LHCN-M2 (cell line): Measurements from ENCODE around the gene SMIM15. TPM values are rescaled to one million over a fixed set of nuclear protein-coding genes. Genes with fewer than 3 reads are reported as not detected.
"Not testable (repeated sequence)": the region's sequence is repeated elsewhere in the genome, so short reads cannot be mapped to it uniquely, and the experiment has no call there.

Source experiments
- DNase-seq: peaks from one replicate; pipeline ENCODE4 v3.0.0-alpha.2; 2012; ENCODE audit warnings: low read depth
- polyA plus RNA-seq: library from polyadenylated mRNA; unstranded; fragments of >200 nt; gene quantifications from one replicate; pipeline ENCODE4 v1.2.1, GENCODE V29; 2012; ENCODE audit warnings: missing spikeins
- total RNA-seq: library from RNA; depleted of rRNA; stranded (reverse); fragments of >200 nt; gene quantifications from 2 replicates; pipeline ENCODE4 v1.2.3, GENCODE V29; 2014; rRNA removed

Gene SMIM15, protein sequence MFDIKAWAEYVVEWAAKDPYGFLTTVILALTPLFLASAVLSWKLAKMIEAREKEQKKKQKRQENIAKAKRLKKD
- total RNA-seq: 67.7 and 70.0 TPM in 2 replicates
- 34.0 TPM for polyA plus RNA-seq

DNA sequence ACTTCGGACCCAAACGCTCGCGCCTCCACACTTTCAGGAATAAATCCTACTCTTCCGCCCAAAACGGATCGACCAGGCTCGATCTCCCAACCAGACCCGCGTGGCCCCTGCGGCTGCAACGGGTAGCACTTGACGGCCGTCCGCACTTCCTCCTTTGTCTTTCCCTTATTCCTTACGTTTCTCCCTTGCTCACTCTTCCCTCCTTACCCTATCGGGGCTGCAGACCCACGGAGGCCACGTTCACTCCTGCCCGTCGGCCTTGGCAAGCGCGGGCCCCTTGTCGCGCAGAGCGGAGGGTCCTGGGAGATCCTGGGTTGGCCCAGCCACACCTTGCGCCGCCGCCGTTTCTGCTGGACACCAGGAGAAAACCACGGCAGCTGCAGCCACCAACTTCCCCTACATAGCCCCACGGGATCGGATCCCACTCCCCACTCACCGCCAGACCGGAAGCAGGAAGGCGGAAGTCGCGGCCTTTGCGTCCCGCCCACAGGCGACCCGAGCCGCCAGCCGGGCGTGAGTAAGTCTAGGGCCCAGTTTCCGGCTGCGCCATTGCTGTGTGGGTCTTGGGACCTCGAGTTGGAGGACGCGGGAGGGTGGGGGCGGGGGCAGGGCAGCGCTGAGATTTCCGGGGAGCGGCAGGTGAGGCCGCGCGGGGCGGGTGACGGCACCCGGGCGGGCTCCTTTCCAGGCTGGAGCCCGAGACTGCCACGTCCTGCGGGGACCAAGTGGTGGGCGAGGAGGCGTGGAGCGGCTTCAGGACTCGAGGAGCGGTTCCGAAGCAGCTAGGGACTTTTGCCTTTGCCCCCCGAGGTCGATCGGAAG is at the start of gene SMIM15:
SMIM15 (minus strand) TSS at position 459 of the 822 bp plus-strand sequence. CDS start 2,297 bp downstream, outside the sequence.
- peak; percentile 86 for DNase-seq

DNA sequence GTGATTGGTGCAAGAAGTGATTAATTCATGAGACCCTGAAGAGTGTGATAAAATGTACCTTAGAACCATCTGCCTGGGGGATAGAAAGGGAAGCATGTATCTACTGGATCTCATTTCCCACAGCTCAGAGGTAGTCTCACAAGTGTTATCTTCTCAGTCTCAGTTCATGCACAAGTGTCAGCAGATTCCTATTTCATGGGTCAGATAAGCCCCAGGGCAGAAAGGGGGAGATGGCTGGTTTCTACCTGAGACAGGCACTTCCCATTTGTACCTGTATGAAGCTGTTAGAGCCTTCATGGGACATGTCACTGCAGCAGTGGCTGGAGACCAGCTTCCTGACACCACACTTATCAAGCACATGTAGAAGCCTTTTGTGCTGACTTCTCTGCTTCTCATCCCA is 45.6 kb upstream of the SMIM15 start:
- DNase-seq: no peak

DNA sequence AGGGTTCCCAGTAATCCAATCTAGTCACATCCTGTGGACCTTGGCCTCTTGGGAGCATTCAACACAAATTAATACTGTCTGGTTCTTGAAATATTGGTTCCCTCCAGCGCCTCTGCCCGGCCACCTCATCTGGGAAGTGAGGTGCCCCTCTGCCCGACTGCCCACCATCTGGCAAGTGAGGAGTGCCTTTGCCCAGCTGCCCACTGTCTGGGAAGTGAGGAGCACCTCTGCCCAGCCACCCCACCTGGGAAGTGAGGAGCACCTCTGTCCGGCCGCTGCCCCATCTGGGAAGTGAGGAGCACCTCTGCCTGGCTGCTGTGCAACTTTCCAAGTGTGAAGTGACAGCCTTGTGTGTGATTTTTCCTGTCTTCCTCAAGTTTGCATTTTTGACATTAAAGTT is 42.7 kb upstream of the SMIM15 start:
- no peak for DNase-seq

DNA sequence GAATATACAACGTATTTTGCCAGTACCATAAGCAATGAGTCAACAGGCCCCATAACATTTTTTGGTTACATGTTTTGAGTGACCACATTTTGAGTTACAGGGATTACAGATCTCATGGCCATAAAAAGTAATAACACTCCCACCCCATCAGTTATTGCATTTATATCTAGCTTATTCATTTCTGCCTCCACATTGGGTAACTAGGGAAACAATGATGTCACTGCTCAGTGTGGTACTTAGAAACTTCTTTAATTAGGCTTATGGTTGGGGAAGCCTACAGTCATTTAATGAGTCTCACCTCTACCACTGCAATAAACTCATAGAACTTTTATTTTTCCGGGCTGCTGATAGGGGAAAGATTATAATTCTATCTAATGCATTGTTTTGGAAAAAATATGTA is 39.9 kb upstream of the SMIM15 start:
- peak; percentile 63 for DNase-seq

DNA sequence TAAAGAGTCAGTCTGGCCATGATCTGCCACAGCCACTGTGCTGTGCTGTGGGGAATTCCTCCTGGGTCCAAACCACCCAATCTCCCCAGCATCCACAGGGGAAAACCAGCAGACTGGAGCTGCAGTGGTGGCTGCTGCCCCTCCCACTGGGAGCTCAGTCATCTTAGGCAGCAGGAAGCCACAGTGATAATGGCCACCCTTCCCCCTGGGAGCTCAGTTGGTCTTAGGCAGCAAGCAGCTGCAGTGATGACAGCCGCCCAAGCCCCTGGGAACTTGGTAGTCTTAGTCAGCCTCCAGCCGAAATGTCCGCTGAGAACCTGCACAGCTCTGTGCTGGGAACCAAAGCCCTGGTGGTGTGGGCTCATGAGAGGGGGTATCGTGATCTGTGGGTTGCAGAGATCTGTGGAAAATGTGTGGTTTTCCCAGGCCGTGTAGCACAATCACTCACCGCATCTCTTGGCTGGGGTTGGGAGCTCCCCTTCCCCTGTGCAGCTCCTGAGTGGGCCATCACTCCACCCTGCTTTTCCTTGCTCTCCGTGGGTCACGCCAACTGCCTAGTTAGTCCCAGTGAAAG is 38.4 kb upstream of the SMIM15 start:
- DNase-seq: peak; percentile 52

DNA sequence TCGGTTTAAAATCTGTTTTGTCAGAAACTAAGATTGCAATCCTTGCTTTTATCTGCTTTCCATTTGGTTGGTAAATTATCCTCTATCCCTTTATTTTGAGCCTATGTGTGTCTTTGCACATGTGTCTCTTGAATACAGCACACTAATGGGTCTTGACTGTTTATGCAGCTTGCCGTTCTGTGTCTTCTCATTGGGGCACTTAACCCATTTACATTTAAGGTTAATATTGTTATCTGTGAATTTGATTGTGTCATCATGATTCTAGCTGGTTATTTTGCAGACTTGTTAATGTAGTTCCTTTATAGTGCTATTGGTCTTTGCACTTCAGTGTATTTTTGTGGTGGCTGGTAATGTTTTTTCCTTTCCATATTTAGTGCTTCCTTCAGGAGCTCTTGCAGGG is 36.3 kb upstream of the SMIM15 start:
- DNase-seq: no peak

DNA sequence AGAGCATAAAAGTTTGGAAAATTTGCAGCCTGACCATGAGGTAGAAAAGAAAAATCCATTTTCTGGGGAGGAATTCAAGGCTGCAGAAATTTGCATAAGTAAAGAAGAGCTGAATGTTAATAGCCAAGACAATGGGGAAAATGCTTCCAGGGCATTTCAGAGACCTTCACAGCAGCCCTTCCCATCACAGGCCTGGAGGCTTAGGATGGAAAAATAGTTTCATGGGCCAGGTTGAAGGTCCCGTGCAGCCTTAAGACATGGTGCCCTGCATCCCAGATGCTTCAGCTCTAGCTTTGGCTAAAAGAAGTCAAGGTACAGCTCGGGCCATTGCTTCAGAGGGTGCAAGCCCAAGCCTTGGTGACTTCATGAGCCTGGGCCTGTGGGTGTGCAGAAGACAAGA is 25.6 kb upstream of the SMIM15 start:
- not testable (repeated sequence) for DNase-seq

DNA sequence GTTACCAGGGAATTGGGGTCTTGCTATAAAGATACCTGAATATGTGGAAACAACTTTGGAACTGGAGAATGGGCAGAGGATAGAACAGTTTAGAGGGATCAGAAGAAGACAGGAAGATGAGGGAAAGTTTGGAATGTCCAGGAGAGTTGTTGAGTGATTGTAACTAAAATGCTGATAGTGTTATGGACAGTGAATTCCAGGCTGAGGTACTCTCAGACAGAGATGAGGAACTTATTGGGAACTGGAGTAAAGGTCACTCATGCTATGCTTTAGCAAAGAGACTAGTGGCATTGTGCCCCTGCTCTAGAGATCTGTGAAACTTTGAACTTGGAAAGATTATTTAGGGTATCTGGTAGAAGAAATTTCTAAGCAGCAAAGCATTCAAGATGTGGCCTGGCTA is 25.1 kb upstream of the SMIM15 start:
- not testable (repeated sequence) for DNase-seq

DNA sequence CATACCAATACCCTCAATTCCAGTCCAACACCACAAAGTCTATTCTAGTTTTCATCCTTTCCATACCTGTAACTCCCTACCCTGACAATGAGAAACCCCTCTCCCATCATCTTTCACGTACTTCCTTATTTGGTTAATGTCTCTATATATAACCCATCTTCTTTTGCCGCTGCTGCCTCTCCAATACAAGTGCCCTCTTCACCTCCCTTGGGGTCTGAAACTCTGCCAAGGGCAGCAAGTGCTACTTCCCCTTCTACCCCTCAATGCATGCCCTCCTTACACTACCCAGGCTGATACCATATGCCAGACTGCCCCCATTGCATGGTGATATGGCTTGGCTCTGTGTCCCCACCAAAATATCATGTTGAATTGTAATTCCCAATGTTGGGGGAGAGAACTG is 24.4 kb upstream of the SMIM15 start:
- no peak for DNase-seq

DNA sequence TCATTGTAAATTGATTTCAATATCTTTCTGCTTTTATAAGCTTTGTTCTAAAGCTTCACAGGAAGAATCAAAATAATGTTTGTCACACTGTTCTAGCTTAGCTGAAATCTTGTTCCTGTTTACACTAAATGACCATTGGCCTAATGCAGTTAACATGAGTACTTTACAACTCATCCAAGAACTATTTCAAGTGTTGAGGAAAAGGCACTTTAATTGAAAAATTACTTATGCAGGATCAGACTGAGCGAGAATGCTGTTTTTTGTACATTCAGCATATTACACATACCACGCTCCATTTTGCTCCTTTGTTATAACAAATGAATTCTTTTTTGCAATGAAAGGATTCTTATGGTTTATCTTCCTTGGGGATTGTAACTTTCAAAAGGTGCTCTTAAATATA is 22.4 kb upstream of the SMIM15 start:
- no peak for DNase-seq

DNA sequence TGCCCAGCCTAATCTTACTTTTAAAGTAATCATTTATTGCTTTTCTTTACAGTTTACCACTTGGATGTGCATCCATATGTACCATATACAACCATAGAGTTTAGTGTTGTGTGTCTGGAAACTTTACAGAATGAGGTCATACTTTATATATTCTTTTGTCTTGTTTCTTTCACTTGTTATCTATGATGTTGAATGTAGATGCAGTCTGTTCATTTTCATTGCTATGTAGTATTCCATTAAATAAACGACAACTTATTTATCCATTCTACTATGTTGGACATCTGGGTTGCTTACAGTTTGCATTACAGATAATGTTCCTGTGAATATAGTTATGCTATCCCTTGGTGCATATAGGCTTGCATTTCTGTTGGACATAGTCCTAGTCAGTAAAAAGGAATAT is 21.3 kb upstream of the SMIM15 start:
- no peak for DNase-seq

DNA sequence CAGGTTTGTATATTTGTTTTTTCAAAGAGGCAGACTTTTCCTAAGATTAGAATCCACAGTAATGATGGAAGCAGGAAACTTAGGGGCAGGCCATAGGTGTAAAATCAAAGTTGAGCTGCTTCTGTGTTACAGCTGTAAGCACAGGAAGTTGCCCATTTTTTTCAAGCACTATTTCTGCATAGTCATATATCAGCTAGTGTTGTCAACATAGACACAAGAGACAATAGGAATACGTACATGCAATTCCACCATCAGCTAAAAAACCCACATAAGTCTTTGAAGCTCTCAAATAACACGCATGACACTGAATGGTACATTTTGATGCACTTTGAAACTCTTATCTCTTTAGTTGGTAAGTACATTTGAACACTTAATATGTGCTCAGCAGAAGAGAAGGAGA is 20.2 kb upstream of the SMIM15 start:
- no peak for DNase-seq

DNA sequence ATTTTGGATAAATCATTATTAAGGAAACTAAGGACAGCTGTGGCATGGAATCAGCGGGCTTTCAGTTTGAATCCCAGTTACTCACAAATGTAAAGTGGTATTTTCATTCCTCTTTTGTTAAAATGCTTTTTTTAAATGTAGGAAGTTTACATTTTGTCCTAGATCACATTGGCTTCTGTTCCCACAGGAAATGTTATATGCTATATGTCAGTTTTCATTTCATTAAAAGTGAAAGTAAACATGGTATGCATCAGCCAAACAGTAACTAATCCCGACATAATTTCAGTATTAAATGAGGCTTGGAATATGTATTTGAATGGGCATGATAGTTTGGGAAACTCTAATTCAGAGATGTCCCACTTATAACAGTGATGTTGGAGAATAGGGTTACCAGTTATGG is 18.6 kb upstream of the SMIM15 start:
- DNase-seq: no peak

DNA sequence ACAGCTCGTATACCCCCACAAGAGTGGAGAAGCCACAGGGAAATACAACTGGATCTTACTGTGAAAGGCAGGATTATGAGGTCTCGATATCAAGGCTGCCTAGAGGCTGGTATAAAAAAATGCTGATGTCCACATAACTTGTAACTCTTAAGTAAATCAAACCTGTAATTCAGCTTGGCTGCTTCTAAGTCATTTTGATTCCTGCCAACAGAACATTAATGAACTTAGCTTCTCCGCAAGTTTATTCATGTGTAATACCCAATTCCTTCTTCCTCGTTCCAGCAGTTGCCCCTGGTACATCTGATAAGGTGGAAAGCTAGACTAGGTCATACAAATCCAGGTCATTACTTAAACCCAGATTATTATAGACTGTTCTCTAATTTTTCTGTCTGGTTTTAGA is 16.4 kb upstream of the SMIM15 start:
- no peak for DNase-seq

DNA sequence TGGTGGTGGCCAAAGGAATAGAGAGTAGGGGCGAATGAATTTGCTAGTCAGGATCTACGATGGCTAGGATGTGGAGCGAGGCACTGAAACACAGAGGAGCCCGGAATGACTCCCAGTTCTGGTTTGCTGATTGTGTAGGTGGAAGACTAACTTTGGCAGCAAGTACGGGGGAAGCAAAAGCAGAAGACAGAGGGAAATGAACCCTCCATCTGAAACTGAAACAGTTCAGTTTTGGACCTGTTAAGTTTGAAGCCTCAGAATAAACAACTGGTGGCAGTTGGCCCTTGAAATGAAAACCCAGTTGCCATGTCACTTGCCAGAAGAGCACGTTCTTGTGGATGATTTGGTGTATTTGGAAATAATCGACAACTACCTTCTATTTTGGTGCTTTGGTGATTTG is 15.4 kb upstream of the SMIM15 start:
- DNase-seq: no peak

DNA sequence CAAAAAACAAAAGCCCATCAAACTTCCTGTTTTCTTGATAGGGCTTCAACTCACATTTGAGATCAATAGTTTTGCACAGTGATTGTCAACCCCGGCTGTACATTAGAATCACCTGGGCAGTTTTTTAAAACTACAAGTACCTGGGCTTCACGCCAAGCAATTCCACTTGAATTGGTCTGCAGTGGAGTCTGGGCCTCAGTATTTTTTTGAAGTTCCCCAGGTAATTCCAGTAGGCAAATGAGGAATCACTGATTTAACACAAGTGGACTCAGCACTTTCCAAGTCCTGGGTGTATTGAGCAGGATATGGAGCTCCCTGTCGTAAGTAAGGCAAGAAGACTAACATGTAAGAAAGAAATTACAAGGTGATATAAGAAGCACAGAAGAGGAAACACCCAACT is 14.8 kb upstream of the SMIM15 start:
- no peak for DNase-seq

DNA sequence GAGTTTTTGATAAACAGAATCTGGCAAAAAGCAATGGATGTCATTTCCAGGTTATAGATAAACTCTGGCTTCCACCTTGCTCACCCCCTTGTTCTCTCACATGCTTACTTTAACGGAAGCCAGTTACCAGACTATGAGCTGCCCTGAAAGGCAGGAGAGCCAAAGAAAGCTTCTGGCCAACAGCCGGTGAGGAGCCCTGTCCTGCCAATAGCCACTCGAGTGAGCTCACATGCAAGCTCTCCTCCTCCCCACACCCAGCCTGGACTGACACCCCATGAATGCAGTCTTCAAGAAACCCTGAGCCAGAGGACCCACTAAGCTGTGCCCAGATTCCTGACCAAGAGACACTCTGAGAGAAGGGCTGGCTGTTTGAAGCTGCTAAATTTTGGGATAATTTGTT is 14.4 kb upstream of the SMIM15 start:
- no peak for DNase-seq

DNA sequence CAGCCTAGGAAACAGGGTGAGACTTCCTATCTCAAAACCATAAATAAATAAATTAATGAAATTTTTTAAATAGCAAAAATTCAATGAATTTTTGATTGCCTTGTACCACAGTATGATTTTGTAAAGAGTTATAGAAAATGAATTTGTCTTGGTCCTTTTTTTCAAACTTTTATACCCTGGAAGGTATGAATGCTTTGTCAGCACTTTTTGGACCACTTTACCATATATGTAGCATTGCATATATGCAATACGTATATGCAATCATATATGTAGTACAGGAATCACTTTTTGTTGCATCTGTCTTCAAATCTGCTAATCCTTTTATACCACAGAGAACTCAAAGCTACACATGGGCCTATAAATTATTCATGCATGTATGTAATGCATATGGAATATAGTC is 9.2 kb upstream of the SMIM15 start:
- no peak for DNase-seq

DNA sequence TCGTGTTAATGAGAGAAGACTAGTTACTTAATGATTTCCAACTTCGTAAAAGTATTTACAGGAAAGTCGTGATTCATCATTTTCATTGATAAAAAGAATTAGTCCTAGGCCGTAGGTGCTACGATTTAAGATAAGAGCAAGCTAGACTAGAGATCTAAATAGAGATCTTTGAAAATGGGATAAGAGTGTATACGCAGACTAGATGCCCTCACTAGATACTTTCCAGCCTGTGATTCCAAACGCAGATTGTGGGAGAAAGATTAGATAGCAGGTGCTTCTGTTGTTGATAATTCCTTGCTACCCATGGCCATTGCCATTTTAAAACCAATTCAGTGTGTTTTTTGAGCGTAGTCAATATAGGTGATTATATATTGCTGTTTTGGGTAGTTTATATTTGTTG is 6.7 kb upstream of the SMIM15 start:
- DNase-seq: no peak

DNA sequence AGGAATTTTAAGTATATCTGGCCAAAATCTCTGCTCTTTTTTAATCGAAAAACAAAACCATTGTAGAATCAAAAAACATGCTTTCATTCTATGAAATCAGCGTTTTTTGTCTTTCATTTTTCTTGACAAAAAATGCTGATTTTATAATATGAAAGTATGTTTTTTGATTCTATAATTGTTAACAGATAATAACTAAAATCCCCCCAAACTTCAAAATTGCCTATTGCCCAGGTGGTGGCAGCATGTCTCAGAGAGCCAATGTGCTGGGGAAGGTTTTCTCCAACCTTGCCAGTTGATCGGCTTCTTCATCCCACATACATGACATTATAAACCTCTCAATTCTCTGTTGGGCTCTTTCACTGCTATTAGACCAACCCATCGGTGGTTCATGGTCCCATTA is 5.1 kb upstream of the SMIM15 start:
- peak; percentile 58 for DNase-seq

DNA sequence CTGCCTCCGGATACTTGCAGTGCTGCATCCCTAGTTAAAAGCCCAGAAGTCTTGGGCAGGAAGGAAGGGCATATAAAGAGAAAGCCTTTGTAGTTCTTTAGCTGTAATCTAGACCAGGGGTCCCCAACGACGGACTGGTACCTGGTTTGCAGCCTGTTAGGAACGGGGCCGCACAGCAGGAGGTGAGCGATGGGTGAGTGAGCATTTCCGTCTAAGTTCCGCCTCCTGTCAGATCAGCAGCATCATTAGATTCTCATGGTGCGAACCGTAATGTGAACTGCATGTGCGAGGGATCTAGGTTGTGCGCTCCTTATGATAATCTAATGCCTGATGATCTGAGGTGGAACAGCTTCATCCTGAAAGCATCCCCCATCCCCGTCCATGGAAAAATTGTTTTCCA is 1.6 kb upstream of the SMIM15 start:
- no peak for DNase-seq

DNA sequence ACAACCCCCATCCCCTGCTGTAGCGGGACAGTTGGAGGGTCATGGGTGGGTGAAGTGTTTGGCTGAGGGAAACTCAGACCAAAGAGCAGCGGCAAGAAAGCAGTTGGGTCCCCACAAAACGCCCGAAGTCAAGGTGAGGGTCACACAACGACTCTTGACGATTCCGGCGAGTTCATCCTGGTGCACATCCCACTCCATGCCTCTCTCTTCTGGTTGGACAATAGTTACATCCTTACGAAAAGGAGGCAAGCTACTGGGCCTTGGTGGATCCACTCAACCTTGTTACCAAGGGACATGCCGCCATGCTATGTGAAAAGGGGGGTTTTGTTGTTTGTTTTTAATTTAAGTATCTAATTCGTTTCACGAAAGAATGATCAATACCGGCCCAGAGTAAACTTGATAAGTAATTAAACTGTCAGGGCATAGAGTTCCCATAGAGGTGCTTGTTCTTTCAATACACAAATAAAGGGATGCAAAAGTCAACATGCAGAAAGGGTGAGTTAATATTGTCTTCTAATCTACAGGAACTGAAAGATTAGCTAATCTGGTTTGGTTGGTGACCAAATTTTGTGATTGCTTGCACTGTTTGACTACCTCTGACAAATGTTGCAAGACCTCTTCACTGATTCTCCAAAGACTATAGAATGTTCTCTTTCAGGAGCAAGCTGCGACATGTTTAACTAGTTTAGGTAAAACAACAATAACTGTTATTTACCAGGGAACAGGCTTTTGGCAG is 732 bp upstream of the SMIM15 start:
- no peak for DNase-seq

DNA sequence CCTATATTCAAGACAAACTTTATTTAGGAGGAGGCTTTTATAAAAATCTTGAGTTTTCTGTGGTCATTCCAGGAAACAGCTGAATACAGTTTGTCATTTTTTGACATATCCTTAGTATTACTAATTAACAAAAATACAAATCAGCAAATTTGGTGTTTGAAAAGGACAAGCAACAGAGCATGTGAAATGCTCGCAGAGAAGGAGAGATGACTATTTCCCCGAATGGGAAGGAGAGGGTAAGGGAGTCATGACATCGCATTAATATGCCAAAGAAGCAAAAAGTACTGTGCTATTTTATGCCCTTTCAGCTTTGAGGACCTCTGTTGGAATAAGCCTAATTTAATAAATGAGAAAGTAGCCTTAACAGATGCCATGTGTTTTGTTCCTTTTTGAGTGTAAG is 1.8 kb downstream of the SMIM15 start:
- no peak for DNase-seq
